Right lung (tissue), 5 donors: ENCODE measurements around the gene U2SURP. TPM values are rescaled to one million over a fixed set of nuclear protein-coding genes. Genes with fewer than 3 reads are reported as not detected.
"Not testable (repeated sequence)": the region's sequence is repeated elsewhere in the genome, so short reads cannot be mapped to it uniquely, and the experiment has no call there.

ENCODE experiments used
- DNase-seq, 2 donors: peaks; one replicate each; pipeline ENCODE4 v3.0.0-alpha.2; 2013
- polyA plus RNA-seq, 5 donors: library from polyadenylated mRNA; unstranded; fragments of 120-200 nt; gene quantifications; one replicate each; pipeline versions ENCODE4 v1.2.1 to v1.2.3, GENCODE V29; 2013; ENCODE audit warnings: inconsistent platforms in 1 of 5, low replicate concordance in 1 of 5; ENCODE audit not compliant: insufficient read length in 5 of 5, insufficient read depth in 1 of 5

Gene U2SURP
- polyA plus RNA-seq, 5 donors = 112 to 231 (median 197) TPM

DNA sequence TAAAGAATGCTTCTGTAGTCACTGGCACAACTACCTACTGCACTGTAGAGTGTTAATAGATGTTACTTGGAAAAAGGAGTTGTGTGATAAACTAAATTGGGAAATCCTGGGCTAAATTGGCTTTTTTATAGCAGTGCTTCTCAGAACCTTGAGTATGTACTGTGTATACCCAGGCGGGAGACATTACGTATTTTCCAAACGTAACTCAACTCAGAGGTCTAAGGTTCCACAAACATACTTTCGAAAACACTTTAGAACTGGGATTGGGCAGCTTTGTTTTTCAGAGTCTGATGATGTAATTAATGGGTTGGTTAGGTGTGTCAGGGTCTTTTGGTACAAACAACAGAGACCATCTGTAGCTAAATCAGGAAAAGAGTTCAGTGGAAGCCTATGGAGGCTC is 64.7 kb downstream of the U2SURP start:
- DNase-seq = no peak

- no peak for DNase-seq
Observed at GRCh38 chr3:143067201-143067600, 65.8 kb downstream of the U2SURP start.

- DNase-seq = no peak
Observed at GRCh38 chr3:143068059-143068458, 66.7 kb downstream of the U2SURP start.

DNA sequence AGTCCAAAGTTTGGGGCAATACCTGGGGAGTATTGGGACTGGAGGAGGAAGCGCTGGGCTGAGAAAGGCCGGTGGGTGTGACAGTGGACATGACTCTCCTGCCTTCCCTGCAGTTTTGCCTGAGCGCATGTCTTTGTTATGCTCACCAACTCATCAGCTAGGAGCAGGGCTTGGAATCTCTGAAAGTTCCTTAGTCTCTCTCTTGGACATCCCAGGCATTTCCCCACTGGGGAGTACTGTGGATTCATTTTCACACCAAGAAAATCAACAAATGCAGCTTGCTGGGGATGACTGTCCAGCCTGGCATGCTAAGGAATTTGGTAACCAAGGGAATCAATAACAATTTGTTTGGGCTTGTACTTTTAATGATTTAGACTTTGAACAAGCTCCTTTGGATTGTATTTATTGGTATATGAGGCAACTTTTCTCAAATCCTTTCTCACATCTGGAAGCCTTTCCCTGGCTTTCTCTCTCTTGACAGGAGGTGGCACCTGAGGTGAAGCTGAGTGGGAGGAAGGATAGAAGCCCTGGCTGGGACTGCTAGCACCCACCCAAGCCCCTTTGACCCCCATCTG is 69.7 kb downstream of the U2SURP start:
- DNase-seq = no peak

DNA sequence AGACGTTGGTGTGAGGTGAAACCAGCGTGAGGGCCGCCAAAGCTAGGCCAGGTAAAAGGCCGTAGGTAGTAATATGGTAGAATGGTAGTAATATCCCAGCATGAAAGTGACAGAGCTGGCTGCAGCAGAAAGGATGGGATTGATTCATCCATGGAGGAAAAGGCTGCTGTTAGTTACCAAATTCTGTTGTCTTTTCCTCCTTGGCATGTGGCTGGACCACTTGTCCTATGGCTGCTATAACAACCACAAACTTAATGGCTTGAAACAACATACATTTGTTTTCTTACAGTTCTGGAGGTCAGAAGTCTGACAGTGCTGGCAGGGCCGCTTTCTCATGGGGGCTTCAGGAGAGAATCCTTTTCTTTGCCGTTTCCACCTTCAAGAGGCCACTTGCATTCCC is 70.4 kb downstream of the U2SURP start:
- no peak for DNase-seq

DNA sequence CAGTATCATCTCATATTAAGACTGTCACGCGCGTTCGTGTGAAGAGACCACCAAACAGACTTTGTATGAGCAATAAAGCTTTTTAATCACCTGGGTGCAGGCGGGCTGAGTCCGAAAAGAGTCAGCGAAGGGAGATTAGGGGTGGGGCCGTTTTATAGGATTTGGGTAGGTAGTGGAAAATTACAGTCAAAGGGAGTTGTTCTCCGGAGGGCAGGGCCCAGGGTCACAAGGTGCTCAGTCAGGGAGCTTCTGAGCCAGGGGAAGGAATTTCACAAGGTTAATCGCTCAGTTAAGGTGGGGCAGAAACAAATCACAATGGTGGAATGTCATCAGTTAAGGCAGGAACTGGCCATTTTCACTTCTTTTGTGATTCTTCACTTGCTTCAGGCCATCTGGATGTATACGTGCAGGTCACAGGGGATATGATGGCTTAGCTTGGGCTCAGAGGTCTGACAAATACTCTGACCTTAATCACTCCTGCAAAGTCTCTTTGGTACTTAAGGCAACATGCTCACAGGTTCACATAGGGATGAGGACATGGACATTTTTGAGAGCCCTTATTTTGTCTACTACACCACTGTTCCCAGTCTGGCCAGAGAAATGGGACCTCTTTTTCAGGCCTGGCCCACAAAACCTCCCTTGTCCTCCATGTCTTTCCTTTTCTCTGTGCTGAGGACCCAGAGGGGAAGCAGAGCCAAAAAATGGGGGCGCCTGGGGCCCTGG is 71.1 kb downstream of the U2SURP start:
- DNase-seq = not testable (repeated sequence)

GRCh38 chr3:143073541-143073940 is 72.2 kb downstream of the U2SURP start:
- not testable (repeated sequence) for DNase-seq

DNA sequence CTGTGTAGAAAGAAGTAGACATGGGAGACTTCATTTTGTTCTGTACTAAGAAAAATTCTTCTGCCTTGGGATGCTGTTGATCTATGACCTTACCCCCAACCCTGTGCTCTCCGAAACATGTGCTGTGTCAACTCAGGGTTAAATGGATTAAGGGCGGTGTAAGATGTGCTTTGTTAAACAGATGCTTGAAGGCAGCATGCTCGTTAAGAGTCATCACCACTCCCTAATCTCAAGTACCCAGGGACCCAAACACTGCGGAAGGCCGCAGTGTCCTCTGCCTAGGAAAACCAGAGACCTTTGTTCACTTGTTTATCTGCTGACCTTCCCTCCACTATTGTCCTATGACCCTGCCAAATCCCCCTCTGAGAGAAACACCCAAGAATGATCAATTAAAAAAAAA is 72.6 kb downstream of the U2SURP start:
- DNase-seq = not testable (repeated sequence)

DNA sequence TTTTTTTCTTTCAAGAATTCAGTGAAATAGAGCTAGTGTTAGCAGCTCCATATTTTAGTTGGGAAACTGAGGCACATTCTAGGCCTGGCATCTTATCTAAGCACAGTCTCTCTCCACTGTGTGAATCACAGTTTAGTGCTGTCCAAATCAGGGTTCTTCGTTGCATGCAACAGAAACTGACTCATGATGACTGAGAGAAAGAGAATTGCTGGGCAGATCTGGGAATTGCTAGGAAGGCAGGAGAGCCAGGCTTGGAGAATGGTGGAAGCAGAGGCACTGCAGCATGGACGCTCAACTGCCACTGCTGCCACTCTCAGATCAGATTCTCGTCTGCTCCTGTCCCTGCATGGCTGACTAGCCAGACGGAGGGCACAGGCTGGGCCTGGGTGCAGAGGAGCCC is 77.5 kb downstream of the U2SURP start:
- no peak for DNase-seq

DNA sequence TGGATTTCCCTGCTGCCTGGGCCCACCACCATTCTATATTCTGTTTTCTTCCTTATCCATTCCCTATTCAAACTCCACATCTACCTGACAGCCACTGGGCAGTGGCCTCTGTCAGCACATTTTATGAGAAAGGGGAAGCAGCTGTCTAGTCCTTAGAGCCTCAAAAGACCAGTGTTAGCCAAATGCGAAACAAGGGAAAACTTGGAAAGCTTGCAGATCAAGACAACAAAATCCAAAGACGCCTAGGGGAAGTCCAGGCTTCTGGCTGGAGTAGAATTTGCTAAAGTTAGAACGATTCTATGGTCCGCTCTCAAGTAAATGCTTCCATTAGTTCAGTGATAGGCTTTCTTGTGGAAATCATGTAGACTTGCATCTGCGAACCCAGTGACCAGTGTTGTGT is 78.8 kb downstream of the U2SURP start:
- no peak for DNase-seq

DNA sequence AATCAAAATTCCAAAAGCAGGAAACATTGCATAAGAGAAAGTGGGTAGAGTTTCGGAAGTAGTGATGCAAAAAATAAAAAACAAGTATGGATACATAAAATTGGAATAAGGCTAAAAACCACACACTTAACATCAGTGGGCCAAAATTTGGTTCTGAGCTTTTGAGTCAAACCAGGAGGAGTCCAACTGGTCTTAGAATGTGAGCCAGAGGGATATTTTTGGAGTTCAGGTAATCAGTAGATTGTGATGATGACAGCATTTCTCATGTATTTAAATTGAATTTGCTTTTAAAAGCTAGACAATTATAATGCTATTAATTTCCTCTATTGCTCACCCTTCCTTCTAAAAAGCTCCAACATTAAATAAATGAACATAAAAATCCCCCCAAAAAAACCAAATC is 80.0 kb downstream of the U2SURP start:
- no peak for DNase-seq

- DNase-seq = no peak
Observed at GRCh38 chr3:143081844-143082778, 80.7 kb downstream of the U2SURP start.

- DNase-seq = no peak
Observed at GRCh38 chr3:143083781-143084180, 82.4 kb downstream of the U2SURP start.

DNA sequence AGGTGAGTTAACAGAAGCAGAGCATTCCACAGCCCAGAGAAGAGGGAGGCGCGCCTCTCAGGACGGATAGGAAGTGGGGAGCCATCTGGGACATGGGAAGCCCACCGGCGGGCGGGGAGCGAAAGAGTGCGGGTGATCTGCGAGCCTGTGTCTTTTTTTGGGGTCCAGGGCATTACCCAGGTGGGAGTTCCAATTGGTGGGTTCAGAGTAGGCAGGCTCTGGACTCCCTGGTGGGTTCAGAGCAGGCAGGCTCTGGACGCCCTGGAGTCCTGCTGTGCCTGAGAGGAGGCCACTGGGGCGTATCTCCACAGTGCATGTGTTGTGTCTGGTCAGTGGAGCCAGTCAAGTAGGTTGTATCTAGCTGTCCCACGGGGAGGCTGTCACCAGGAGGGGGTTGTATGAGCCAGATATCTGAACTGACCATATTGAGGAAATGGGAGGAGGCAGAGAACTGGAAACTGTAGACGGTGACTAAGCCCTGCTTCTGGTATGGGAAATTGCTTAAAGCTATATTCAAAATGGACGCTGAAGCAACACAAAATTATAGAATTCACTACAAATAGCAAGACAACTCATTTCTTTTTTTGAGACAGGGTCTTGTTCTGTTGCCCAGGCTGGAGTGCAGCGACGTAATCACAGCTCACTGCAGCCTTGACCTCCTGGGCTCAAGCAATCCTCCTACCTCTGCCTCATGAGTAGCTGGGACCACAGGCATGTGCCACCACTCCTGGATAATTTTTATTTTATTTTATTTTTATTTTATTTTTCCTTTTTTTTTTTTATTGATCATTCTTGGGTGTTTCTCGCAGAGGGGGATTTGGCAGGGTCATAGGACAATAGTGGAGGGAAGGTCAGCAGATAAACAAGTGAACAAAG is 83.7 kb downstream of the U2SURP start:
- no peak for DNase-seq

GRCh38 chr3:143088835-143089234 is 87.5 kb downstream of the U2SURP start:
- no peak for DNase-seq

DNA sequence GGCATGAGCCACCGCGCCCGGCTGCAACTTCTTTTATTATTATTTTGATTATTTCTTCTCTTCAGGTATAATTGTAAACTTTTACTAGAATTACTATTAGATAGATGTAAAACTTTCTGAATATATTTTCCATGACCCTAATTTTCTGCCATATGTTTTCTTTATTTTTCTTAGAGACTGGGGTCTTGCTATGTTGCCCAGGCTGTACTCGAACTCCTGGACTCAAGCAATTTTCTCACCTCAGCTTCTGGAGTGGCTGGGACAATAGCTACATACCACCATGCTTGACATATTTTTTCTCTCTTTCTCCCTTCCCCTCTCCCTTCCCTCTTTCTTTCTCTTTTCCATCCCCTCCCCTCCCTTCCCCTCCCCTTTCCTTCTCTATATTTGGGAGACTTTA is 88.6 kb downstream of the U2SURP start:
- DNase-seq = no peak

DNA sequence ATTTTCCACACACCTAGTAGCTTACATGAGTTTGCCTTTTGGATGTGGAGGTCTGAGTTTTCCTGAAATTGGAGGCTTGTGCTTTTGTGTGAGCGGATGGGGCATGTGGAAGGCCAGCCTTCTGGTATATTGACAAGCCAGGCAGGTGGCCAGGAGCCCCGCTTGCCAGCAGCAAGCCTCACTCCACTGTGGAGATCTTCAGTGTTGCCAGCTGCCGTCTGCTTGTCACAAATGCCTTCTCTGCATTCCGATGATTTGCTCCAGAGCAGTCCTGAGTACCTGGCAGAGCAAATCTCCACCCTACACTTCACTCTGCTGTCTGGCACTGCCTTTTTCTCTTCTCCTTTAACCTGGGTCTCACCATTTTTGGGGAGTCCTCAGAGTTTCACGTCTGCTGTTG is 89.1 kb downstream of the U2SURP start:
- no peak for DNase-seq

DNA sequence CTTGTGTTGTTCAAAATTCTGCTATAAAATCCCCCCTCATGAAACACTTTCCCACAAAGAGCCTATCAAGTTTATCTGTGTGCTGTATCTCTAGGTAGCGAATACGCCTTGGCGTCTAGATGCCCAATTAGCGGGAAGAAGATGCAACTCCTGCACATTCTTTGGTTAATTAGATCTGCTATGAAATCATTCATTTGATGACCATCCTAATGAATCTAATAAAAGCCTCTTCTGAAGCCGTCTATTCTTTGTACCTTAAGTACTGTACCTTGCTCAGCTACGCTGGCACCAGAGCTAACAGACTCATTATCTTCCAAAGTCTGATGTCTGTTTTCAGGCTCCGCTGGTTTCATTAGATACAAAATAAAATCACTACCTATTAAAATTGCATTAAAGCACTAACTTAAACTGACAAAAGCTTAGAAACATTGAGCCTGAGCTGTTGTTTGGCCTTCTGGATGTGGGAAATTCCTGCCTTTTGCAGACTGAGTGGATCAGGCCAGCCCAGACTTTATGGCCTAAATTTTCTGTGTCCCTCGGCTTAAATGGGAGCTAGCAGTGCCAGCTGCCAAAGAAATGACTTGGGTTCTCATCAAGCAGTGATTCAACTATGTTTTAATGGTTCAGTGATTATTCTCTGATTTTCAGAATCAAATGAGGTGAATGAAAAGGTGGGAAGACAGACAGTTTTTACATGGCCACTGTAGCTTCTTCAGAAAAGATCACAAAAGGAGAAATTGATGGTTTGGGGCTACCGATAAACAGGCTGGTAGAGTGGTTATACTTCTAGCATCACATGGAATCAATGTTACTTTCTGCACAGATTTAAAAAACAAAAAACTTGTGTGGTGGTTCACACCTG is 89.8 kb downstream of the U2SURP start:
- DNase-seq = no peak

DNA sequence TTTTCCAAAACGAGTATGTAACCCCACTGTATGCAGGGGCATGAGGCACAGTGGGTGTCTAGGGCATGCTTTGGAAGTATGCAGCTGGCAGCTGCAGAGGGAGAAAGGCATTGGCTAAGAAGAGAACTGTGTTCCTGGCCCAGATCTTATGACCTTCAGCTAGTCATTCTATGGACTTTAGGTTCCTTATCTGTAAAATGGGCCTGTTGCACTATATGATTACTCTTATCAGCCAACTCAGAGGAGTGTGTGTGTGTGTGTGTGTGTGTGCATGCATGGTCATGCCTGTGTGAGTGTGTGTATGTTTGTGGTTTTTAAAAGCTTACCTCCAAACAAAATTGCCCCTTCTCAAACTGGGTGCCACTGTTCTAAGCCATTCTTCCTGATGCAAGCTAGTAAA is 90.8 kb downstream of the U2SURP start:
- DNase-seq = no peak

- DNase-seq = no peak
Observed at GRCh38 chr3:143095813-143096212, 94.4 kb downstream of the U2SURP start.
